ENCODE measurements around the gene DNASE1.

- no peak for TF ChIP-seq CTCF (IDR thresholded peaks at IDR 0.05)
- TF ChIP-seq POLR2A (IDR thresholded peaks at IDR 0.05), result no peak
Measured at GRCh38 chr16:3659251-3659650, 4.8 kb downstream of the DNASE1 start.

Measured in adrenal gland (tissue), 5 donors.